HG03575 (cell line): Measurements from ENCODE around the gene MRRF.

Experiments
- ATAC-seq: cut with Tn5 transposase; IDR thresholded peaks from one replicate; pipeline ENCODE4 v1.9.1; 2021; ENCODE audit not compliant: unreplicated experiment, insufficient number of reproducible peaks, low FRiP score; ENCODE audit errors: extremely low read depth

The MRRF gene

GRCh38 chr9:122370303-122370702, 105.6 kb downstream of the MRRF start:
- ATAC-seq: no peak

- no peak for ATAC-seq
Measured at GRCh38 chr9:122370869-122371755, 106.4 kb downstream of the MRRF start, which contains the start of gene PTGS1. PTGS1 (plus strand) TSS chr9:122371024; CDS start chr9:122371085, 61 bp downstream.

GRCh38 chr9:122371846-122372245, 107.2 kb downstream of the MRRF start:
- ATAC-seq: no peak

DNA sequence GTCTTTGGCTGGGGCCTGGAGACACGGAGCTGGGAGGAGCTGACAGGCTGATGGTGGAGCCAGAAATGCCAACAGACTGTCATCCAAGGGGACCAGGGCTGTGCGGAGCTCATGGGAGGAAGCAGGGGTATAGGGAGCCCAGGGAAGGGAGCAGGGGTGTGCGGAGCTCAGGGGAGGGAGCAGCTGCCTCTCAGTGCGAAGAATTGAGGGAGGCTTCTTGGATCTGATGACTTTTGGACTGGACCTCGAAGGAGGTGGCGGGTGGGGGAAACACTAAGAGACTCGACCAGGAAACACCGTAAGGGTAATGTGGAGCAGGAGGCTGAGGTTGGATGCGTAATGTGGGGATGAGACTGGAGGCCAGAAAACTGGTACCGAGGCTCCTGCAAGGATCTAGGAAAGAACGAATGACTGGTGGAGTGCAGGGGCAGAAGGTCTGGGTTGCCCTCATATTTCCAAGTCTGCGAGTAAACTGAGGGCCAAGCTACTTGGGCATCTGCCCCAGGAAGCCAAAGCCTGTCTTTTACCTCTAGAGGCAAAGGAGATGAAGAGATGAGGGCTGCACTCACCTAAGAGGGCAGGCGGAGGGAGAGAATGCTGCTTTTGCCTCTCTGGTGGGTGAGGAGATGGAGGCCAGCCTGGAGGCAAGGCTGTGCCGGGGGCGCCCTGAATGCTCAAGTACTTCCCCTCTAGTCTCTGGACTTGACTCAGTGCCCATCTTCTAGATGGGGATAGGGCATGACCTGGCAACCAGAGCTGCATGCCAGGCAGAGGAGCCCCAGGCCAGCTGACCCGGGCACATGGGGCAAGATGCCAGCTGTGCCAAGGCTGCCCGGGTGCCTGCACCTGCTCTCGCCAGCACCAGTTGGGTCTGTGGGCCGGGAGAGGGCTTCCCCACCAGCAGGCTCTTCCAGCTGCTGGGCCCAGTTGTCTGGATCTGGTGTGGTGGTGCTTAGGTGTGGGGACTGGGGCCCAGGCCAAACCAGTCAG, 108.5 kb downstream of the MRRF start:
- no peak for ATAC-seq

- no peak for ATAC-seq
Measured at GRCh38 chr9:122374885-122375420, 110.3 kb downstream of the MRRF start.

- ATAC-seq: no peak
Measured at GRCh38 chr9:122376796-122377195, 112.1 kb downstream of the MRRF start.

GRCh38 chr9:122377241-122378164, 112.8 kb downstream of the MRRF start:
- no peak for ATAC-seq

- no peak for ATAC-seq
Measured at GRCh38 chr9:122378236-122378635, 113.6 kb downstream of the MRRF start.

- ATAC-seq: no peak
Measured at GRCh38 chr9:122379340-122379739, 114.7 kb downstream of the MRRF start.

- no peak for ATAC-seq
Measured at GRCh38 chr9:122380293-122380692, 115.6 kb downstream of the MRRF start.
